Spleen (tissue), 11 donors: ENCODE results near the gene TOX3. TPM values are rescaled to one million over a fixed set of nuclear protein-coding genes. Genes with fewer than 3 reads are reported as not detected.

Experiments
- DNase-seq: peaks from one replicate; pipeline ENCODE4 v3.0.0-alpha.2; 2020
- H3K27ac ChIP-seq, 8 donors: fragments of 200-600 bp; sonication (generic) in 7 of 8; 1 replicate in 4 of 8; 2 replicates in 4 of 8; pipeline versions ENCODE4 v1.5.0 to v1.8.0; 2016 to 2021; ENCODE audit warnings: inconsistent platforms in 4 of 8, mild to moderate bottlenecking in 4 of 8, moderate library complexity in 1 of 8
- H3K27me3 ChIP-seq, 7 donors: fragments of 200-600 bp; sonication (generic) in 6 of 7; replicated peaks in 1 of 7; 1 replicate in 4 of 7; 2 replicates in 3 of 7; pipeline versions ENCODE4 v1.5.0 to v1.8.0; 2016 to 2021; ENCODE audit warnings: inconsistent platforms in 3 of 7, mild to moderate bottlenecking in 1 of 7
- H3K36me3 ChIP-seq, 6 donors: fragments of 200-600 bp; sonication (generic) in 5 of 6; 1 replicate in 4 of 6; 2 replicates in 2 of 6; pipeline versions ENCODE4 v1.5.0 to v1.8.0; 2016 to 2021; ENCODE audit warnings: inconsistent platforms in 2 of 6
- H3K4me1 ChIP-seq, 6 donors: fragments of 200-600 bp; sonication (generic) in 5 of 6; 1 replicate in 3 of 6; 2 replicates in 3 of 6; pipeline versions ENCODE4 v1.5.0 to v1.8.0; 2016 to 2021; ENCODE audit warnings: inconsistent platforms in 3 of 6
- H3K4me3 ChIP-seq, 8 donors: fragments of 200-600 bp; sonication (generic) in 7 of 8; 1 replicate in 4 of 8; 2 replicates in 4 of 8; pipeline versions ENCODE4 v1.5.0 to v1.8.0; 2016 to 2021; ENCODE audit warnings: inconsistent platforms in 4 of 8, mild to moderate bottlenecking in 4 of 8, moderate library complexity in 2 of 8
- H3K9me3 ChIP-seq, 8 donors: fragments of 200-600 bp; sonication (generic) in 7 of 8; 1 replicate in 4 of 8; 2 replicates in 4 of 8; pipeline versions ENCODE4 v1.5.0 to v1.8.0; 2016 to 2021; ENCODE audit warnings: inconsistent platforms in 4 of 8
- POLR2A ChIP-seq, 3 donors: fragments of 450-650 bp; IDR thresholded peaks; one replicate each; pipeline ENCODE4 v1.5.1; 2017; ENCODE audit warnings: antibody characterized with exemption in 3 of 3, mild to moderate bottlenecking in 1 of 3
- POLR2AphosphoS5 ChIP-seq, 3 donors: sonication (generic); formaldehyde crosslinking; IDR thresholded peaks; one replicate each; pipeline ENCODE4 v1.5.1; 2017; ENCODE audit warnings: antibody characterized with exemption in 3 of 3
- WGBS, 5 donors: extraction: QIAGEN DNeasy Blood & Tissue Kit in 3 of 5; methylation state at CpG; one replicate each; pipeline versions ENCODE4 v1.1.5 to v1.1.7; 2013 to 2018; 5-methylcytosine and 5-hydroxymethylcytosine counted together
- intact Hi-C: fragments of 100-400 bp; cut with DNase I; formaldehyde crosslinking; loops from one replicate; pipeline ENCODE4 v1.15.0; 2023; ENCODE audit warnings: low total_unique reads
- polyA plus RNA-seq, 3 donors: library from polyadenylated mRNA; stranded (reverse); fragments of 200-250 nt; gene quantifications; one replicate each; pipeline ENCODE4 v1.2.1, GENCODE V29; 2013
- total RNA-seq, 7 donors: library from RNA; depleted of rRNA in 3 of 7; stranded (reverse); fragments of >200 nt in 3 of 7; fragmentation: NEBNext Ultra II Directional in 4 of 7; extraction: Animal tissue kit (Norgen Biotek cat#: 25700) in 4 of 7; gene quantifications; one replicate each; pipeline versions ENCODE4 v1.1.0 to v1.2.1, GENCODE V29; 2016 to 2021
- TF ChIP-seq, protein P1 (sequence below), 11 experiments: fragments of 200-600 bp in 7 of 11; fragments of 450-650 bp in 4 of 11; sonication (generic) in 4 of 11; IDR thresholded peaks in 8 of 11; conservative IDR thresholded peaks in 3 of 11; 1 replicate in 7 of 11; 2 replicates in 4 of 11; pipeline versions ENCODE4 v1.4.0 to v1.8.0; 2016 to 2021; ENCODE audit warnings: antibody characterized with exemption in 11 of 11, inconsistent platforms in 4 of 11, mild to moderate bottlenecking in 1 of 11
- donor health status: healthy with polysubstance abuse.
- donor health status: DM: no; HTN: no; CAD: no; lungs with moderate emphysema.
- donor health status: DM: no; HTN: no; CAD: no.
- donor health status: Bipolar disorder and iron deficiency.
- donor health status: healthy.
- donor health status: DM: no; HTN: no; CAD: no.
- donor health status: DM: yes; HTN: yes; CAD: no.

The TOX3 gene
- total and polyA plus RNA-seq, 10 donors = 0.03 to 0.11 TPM; not detected in 8

DNA sequence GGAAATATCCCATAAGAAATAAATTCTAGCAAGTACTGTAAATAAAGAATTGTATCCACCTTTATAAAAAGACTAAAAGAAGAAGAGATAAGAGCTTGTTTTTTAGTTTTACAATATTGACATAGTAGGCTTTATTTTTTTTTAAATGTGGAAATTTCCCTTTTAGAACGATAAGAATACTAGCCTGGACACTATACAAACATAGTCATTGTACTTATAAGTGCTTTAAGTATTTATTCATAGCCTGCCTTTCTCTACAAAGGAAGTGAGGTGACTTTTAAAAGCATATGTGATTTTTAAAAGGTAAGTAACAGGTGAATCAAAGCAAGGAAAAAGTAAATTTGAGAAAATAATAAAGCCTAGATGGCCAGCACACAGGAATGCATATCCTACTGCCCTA is 17.7 kb downstream of the TOX3 start:
- no peaks in the 10 kb centered on the region for H3K9me3 ChIP-seq
- no peak overlapping the region for H3K27ac ChIP-seq
- no peaks in the 10 kb centered on the region for H3K4me1 ChIP-seq
- H3K27me3 ChIP-seq = no peaks in the 10 kb centered on the region
- H3K36me3 ChIP-seq = no peaks in the 10 kb centered on the region
- DNase-seq = no peak
- TF ChIP-seq POLR2A (IDR thresholded peaks at IDR 0.05) (no peak), POLR2AphosphoS5 (IDR thresholded peaks at IDR 0.05) (no peak)
- TF ChIP-seq, protein P1, sequence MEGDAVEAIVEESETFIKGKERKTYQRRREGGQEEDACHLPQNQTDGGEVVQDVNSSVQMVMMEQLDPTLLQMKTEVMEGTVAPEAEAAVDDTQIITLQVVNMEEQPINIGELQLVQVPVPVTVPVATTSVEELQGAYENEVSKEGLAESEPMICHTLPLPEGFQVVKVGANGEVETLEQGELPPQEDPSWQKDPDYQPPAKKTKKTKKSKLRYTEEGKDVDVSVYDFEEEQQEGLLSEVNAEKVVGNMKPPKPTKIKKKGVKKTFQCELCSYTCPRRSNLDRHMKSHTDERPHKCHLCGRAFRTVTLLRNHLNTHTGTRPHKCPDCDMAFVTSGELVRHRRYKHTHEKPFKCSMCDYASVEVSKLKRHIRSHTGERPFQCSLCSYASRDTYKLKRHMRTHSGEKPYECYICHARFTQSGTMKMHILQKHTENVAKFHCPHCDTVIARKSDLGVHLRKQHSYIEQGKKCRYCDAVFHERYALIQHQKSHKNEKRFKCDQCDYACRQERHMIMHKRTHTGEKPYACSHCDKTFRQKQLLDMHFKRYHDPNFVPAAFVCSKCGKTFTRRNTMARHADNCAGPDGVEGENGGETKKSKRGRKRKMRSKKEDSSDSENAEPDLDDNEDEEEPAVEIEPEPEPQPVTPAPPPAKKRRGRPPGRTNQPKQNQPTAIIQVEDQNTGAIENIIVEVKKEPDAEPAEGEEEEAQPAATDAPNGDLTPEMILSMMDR (IDR thresholded peaks at IDR 0.05 in 8 of 11, conservative IDR thresholded peaks at IDR 0.05 in 3 of 11) = no peak
- no peak overlapping the region for H3K4me3 ChIP-seq
- WGBS, 5 donors = 54 to 81% (median 73%) methylated on average over 1 of the region's 1 CpG
- intact Hi-C loops = no loop called here

DNA sequence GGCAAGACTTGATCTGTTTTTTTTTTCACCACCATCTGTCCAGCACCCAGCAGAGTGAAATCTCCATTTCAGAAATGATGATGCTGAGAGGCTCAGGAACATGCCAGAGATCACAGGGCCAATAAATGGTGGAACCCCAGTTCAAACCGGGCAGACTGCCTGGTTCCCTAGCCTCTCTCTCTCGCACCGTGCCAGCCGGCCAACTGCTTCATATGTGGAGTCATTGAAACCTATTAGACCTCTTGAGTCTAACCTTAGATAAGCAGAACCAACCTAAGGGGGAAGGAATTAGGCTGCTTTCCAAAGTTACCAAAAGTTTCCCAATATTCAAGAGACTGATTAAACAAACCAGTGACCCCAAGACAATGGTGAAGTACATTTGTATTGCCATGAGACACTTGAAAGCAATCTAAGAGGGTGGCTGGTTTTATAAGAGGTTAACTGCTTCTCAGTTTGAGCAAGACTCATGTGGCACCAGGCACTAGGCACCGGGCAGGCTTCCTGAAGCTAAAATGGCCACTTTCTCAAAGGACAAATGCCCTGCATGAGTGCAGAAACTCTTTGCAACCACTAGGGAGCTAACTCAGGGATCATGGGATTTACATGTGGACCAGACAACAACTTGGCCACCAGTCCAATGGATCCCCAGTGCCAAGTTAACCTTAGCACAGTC is 18.4 kb downstream of the TOX3 start:
- Histone ChIP-seq H3K4me1 (no peaks in the 10 kb centered on the region), H3K9me3 (no peaks in the 10 kb centered on the region), H3K36me3 (no peaks in the 10 kb centered on the region), H3K4me3 (no peak overlapping the region), H3K27ac (no peak overlapping the region), H3K27me3 (no peaks in the 10 kb centered on the region)
- no peak for DNase-seq
- WGBS, 5 donors = 81 to 91% (median 88%) methylated on average over 5 of the region's 5 CpGs
- intact Hi-C loops = no loop called here
- TF ChIP-seq POLR2AphosphoS5 (IDR thresholded peaks at IDR 0.05) (no peak), POLR2A (IDR thresholded peaks at IDR 0.05) (no peak)
- TF ChIP-seq, protein P1 (IDR thresholded peaks at IDR 0.05 in 8 of 11, conservative IDR thresholded peaks at IDR 0.05 in 3 of 11) = no peak

GRCh38 chr16:52526830-52527229 is 20.1 kb downstream of the TOX3 start:
- Histone ChIP-seq H3K4me3 (no peak overlapping the region), H3K9me3 (no peaks in the 10 kb centered on the region), H3K36me3 (no peaks in the 10 kb centered on the region), H3K27ac (no peak overlapping the region), H3K27me3 (no peaks in the 10 kb centered on the region), H3K4me1 (no peaks in the 10 kb centered on the region)
- TF ChIP-seq POLR2A (IDR thresholded peaks at IDR 0.05) = no peak
- TF ChIP-seq, protein P1 (IDR thresholded peaks at IDR 0.05 in 8 of 11, conservative IDR thresholded peaks at IDR 0.05 in 3 of 11) = no peak
- no peak for TF ChIP-seq POLR2AphosphoS5 (IDR thresholded peaks at IDR 0.05)
- no peak for DNase-seq
- WGBS, 5 donors = 84 to 93% (median 90%) methylated on average over 3 of the region's 3 CpGs
- intact Hi-C loops = no loop called here

DNA sequence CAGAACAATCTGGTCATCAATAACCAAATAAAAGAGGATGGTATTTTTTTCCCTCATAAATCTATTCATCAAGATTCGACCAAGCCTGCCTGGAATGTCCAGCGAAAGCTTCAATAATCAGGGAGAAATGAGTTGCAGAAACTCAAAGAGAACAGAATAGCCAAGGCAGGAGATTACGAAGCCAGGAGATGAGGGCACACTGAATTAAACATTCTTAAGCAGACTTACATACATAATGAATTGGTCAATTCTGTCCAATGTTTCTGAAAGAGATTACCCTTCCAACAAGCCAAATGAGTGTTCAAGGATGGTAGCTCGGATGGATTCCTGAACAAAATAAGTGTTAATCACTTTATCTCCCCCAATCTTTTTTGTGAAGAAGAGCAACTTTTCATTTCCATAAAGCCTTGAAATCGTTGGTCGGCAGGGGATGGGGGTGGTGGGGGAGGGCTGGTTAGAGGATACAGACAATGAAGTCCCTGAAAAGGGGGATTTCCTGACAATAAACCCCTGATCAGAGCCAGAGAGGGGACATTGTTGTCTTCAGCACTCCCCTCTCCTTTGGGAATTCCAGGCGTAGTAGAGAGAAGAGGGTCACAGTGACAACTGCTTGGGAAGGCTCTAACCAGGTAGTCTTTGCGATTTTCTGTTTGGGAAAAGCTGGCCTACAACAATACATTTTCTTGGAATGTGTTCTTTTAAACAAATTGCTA is 20.7 kb downstream of the TOX3 start:
- no peak overlapping the region for H3K4me3 ChIP-seq
- TF ChIP-seq POLR2AphosphoS5 (IDR thresholded peaks at IDR 0.05) (no peak), POLR2A (IDR thresholded peaks at IDR 0.05) (no peak)
- TF ChIP-seq, protein P1 (IDR thresholded peaks at IDR 0.05 in 8 of 11, conservative IDR thresholded peaks at IDR 0.05 in 3 of 11) = no peak
- H3K9me3 ChIP-seq = no peaks in the 10 kb centered on the region
- 48 to 54% (median 51%) methylated on average over 8 of the region's 8 CpGs for WGBS, 5 donors
- no peaks in the 10 kb centered on the region for H3K36me3 ChIP-seq
- H3K4me1 ChIP-seq = no peaks in the 10 kb centered on the region
- no peaks in the 10 kb centered on the region for H3K27me3 ChIP-seq
- no peak for DNase-seq
- intact Hi-C loops = no loop called here
- H3K27ac ChIP-seq = no peak overlapping the region
